K562 (cell line): ENCODE measurements around the gene SORCS2. TPM values are rescaled to one million over a fixed set of nuclear protein-coding genes. Genes with fewer than 3 reads are reported as not detected.

Experiments used
- ATAC-seq: fragments of 200-7000 bp; cut with Tn5 transposase; 3 replicates; pipeline ENCODE4 v1.9.1; 2020; ENCODE audit warnings: moderate library complexity
- BruUV-seq: library from RNA; stranded (reverse); fragments of 400-500 nt; replicated peaks from 2 replicates; lab custom pipeline; 2021; lab: Mats Ljungman, UMichigan
- CTCF ChIA-PET: fragments of 300-600 bp; formaldehyde crosslinking; extraction: SDS; loops from one replicate; lab custom pipeline; 2021; ENCODE audit warnings: low intra/inter-chr PET ratio; lab: Yijun Ruan, JAX
- POLR2A ChIA-PET: fragments of 300-600, 350-650 bp; sonication (Branson Sonifier 250); formaldehyde crosslinking; extraction: SDS; loops from one replicate; lab custom pipeline; 2021; ENCODE audit warnings: antibody characterized with exemption, inconsistent platforms; lab: Yijun Ruan, JAX
- DNase-seq, 4 experiments: peaks; one replicate each; pipeline versions ENCODE4 v3.0.0 to v3.0.0-alpha.2; 2011 to 2018; ENCODE audit warnings: low spot score in 3 of 4, mixed read lengths in 3 of 4; ENCODE audit errors: extremely low read depth in 1 of 4
- FAIRE-seq: peaks from 2 replicates; lab custom pipeline; 2011; peaks lifted over from hg19 to GRCh38; lab: Jason Lieb, UNC
- H2AFZ ChIP-seq: 2 replicates; pipeline ENCODE4 v1.6.0; 2011; ENCODE audit warnings: low read depth, low read length, control low read depth, inconsistent platforms
- H3K27ac ChIP-seq: fragments of 200-600 bp; 3 replicates; pipeline ENCODE4 v1.8.0; 2011; ENCODE audit warnings: low read depth, mild to moderate bottlenecking, control low read depth, inconsistent platforms, low read length, moderate library complexity, mixed read lengths; ENCODE audit errors: extremely low read depth
- H3K27me3 ChIP-seq, 2 experiments: fragments of 300-600 bp in 1 of 2; 2 replicates in 1 of 2; 3 replicates in 1 of 2; pipeline versions ENCODE4 v1.6.0 to v1.8.0; 2011; ENCODE audit warnings: inconsistent platforms in 2 of 2, low read length in 2 of 2, mild to moderate bottlenecking in 1 of 2, mixed read lengths in 1 of 2, moderate library complexity in 1 of 2; ENCODE audit not compliant: control insufficient read depth in 2 of 2, insufficient read depth in 2 of 2
- H3K36me3 ChIP-seq: fragments of 300-600 bp; 3 replicates; pipeline ENCODE4 v1.8.0; 2011; ENCODE audit warnings: mild to moderate bottlenecking, low read length, inconsistent platforms; ENCODE audit not compliant: control insufficient read depth, insufficient read depth
- H3K4me1 ChIP-seq, 2 experiments: fragments of 200-600 bp in 1 of 2; replicated peaks in 1 of 2; 2 replicates in 1 of 2; 3 replicates in 1 of 2; pipeline versions ENCODE4 v1.5.1 to v1.8.0; 2011; ENCODE audit warnings: inconsistent platforms in 2 of 2, low read length in 2 of 2, mild to moderate bottlenecking in 1 of 2, mixed read lengths in 1 of 2, moderate library complexity in 1 of 2; ENCODE audit not compliant: control insufficient read depth in 2 of 2, insufficient read depth in 2 of 2
- H3K4me2 ChIP-seq: 2 replicates; pipeline ENCODE4 v1.6.1; 2011; ENCODE audit warnings: low read length, control low read depth, inconsistent platforms, mixed read lengths; ENCODE audit not compliant: insufficient read depth
- H3K4me3 ChIP-seq: fragments of 200-600 bp; sonication (generic), shearing (Covaris generic); 2 replicates; pipeline ENCODE4 v1.5.1; 2016; ENCODE audit warnings: control low read depth, inconsistent platforms
- H3K79me2 ChIP-seq: fragments of 200-600 bp; 3 replicates; pipeline ENCODE4 v1.8.0; 2011; ENCODE audit warnings: low read length, inconsistent platforms; ENCODE audit not compliant: control insufficient read depth, insufficient read depth
- H3K9ac ChIP-seq, 2 experiments: 2 replicates each; pipeline versions ENCODE4 v1.6.0 to v1.6.1; 2011; ENCODE audit warnings: low read depth in 2 of 2, low read length in 2 of 2, control low read depth in 1 of 2, inconsistent platforms in 1 of 2, mild to moderate bottlenecking in 1 of 2, mixed read lengths in 1 of 2; ENCODE audit not compliant: insufficient read depth in 1 of 2
- H3K9me1 ChIP-seq: one replicate; pipeline ENCODE4 v1.6.0; 2011; ENCODE audit warnings: inconsistent platforms, mild to moderate bottlenecking, low read length, moderate library complexity; ENCODE audit not compliant: control insufficient read depth, insufficient read depth
- H3K9me3 ChIP-seq: replicated peaks from 2 replicates; pipeline ENCODE4 v1.5.1; 2011; ENCODE audit warnings: low read depth, low read length, inconsistent platforms; ENCODE audit not compliant: control insufficient read depth, insufficient read depth
- H4K20me1 ChIP-seq: replicated peaks from 2 replicates; pipeline ENCODE4 v1.6.1; 2011; ENCODE audit warnings: low read length, inconsistent platforms, mixed read lengths; ENCODE audit not compliant: control insufficient read depth, insufficient read depth
- CREM ChIP-seq: IDR thresholded peaks from 2 replicates; pipeline ENCODE4 v1.6.1; 2014; ENCODE audit warnings: antibody characterized with exemption, low read depth
- HNRNPUL1 ChIP-seq: fragments of 200-400 bp; formaldehyde crosslinking; IDR thresholded peaks from 2 replicates; pipeline ENCODE4 v1.6.1; 2017; ENCODE audit warnings: low read length
- KLF16 ChIP-seq: IDR thresholded peaks from 2 replicates; pipeline ENCODE4 v1.6.1; 2016; ENCODE audit warnings: antibody characterized with exemption
- NFIX ChIP-seq: fragments of 250-450 bp; sonication (Bioruptor Pico); IDR thresholded peaks from 2 replicates; pipeline ENCODE4 v1.4.0; 2020; ENCODE audit warnings: low read depth, mild to moderate bottlenecking, moderate library complexity
- NRF1 ChIP-seq, 2 experiments: fragments of 450-650 bp; IDR thresholded peaks in 1 of 2; conservative IDR thresholded peaks in 1 of 2; 2 replicates each; pipeline ENCODE4 v1.6.1; 2014; ENCODE audit warnings: mild to moderate bottlenecking in 2 of 2
- SMAD2 ChIP-seq: fragments of 150-350 bp; IDR thresholded peaks from 2 replicates; pipeline ENCODE4 v1.6.1; 2014; ENCODE audit warnings: low read depth, mild to moderate bottlenecking, low read length
- ZBED1 ChIP-seq: IDR thresholded peaks from 2 replicates; pipeline ENCODE4 v1.6.1; 2014
- ZNF311 ChIP-seq: fragments of 250-450 bp; sonication (Bioruptor Pico); IDR thresholded peaks from 2 replicates; pipeline ENCODE4 v1.4.0; 2020; ENCODE audit warnings: mild to moderate bottlenecking, moderate library complexity
- WGBS: fragments of 100-300 bp; shearing (Covaris generic); methylation state at CpG from one replicate; pipeline ENCODE4 v1.1.6; 2016; ENCODE audit warnings: low coverage, mixed read lengths; ENCODE audit not compliant: insufficient coverage; ENCODE audit errors: missing lambda C conversion rate; 5-methylcytosine and 5-hydroxymethylcytosine counted together
- in situ Hi-C: fragments of 300-500 bp; cut with MboI; formaldehyde crosslinking; loops from 4 replicates; pipeline ENCODE4 v1.15.0; 2018; ENCODE audit warnings: inconsistent platforms, mixed read lengths
- intact Hi-C: fragments of 100-400 bp; cut with micrococcal nuclease; formaldehyde crosslinking; loops from 2 replicates; pipeline ENCODE4 v1.14.2; 2022
- polyA plus RNA-seq, 8 experiments: library from polyadenylated mRNA; depleted of rRNA in 4 of 8; stranded (reverse) in 5 of 8; unstranded in 3 of 8; fragments of >200 nt; fragmentation: Nextera tagmentation in 2 of 8; fragmentation: Illumina TruSeq in 1 of 8; extraction: Ambion mirVana in 2 of 8; extraction: Trizol in 1 of 8; gene quantifications; 2 replicates each; pipeline versions ENCODE4 v1.2.1 to v1.2.3, GENCODE V29; 2011 to 2014; ENCODE audit warnings: inconsistent platforms in 1 of 8, missing spikeins in 1 of 8
- total RNA-seq, 7 experiments: library from RNA; depleted of rRNA in 6 of 7; stranded (reverse); fragments of >200 nt in 6 of 7; fragmentation: Illumina TruSeq in 2 of 7; extraction: Trizol in 2 of 7; gene quantifications; 2 replicates each; pipeline versions ENCODE4 v1.2.1 to v1.2.3, GENCODE V29; 2011 to 2021; ENCODE audit warnings: low replicate concordance in 1 of 7
- TF ChIP-seq, protein P1 (sequence below): sonication (generic); formaldehyde crosslinking; IDR thresholded peaks from 2 replicates; pipeline ENCODE4 v1.8.1; 2023; ENCODE audit warnings: mild to moderate bottlenecking, missing genetic modification reagents
- TF ChIP-seq, protein P2 (sequence below): fragments of 250-450 bp; sonication (Bioruptor Pico); IDR thresholded peaks from 2 replicates; pipeline ENCODE4 v1.4.0; 2020; ENCODE audit warnings: mild to moderate bottlenecking

The SORCS2 gene
- total and polyA plus RNA-seq, 9 of the 15 experiments (the other 6 are each of a cell fraction or from before 2014, with no cell fraction given) = not detected

DNA sequence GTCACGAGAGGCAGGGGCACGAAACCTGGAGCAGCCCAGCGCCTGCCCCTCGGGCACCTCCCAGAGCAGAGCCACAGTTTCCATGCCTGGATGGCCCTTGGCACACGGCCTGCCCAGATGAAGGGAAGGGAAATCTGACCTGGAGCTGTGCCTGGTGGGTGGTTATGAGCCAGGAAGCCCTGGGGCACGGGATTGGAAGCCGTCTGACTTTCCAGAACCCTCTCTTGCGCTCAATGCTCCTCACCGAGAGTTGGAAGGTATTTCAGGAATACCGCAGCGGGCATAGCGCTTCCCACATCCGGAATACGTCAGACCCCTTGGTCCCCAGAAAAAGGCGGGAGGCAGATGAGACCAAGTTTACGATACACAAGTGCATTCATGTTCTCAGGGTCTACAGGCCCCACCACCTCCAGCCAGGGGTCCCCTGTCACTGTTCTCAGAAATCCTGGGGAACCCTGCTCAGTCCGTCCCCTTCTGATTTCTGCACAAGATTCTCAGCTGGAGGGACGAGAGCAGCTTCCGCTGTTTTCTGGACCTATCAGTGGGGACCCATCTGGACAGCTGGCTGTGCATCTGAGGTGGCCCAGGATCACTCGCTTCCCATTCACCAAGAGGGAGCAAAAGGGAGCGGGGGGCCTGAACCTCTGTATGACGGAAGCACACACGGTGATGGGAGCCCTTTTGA is 574.5 kb downstream of the SORCS2 start (continued):
- TF ChIP-seq, protein P1, sequence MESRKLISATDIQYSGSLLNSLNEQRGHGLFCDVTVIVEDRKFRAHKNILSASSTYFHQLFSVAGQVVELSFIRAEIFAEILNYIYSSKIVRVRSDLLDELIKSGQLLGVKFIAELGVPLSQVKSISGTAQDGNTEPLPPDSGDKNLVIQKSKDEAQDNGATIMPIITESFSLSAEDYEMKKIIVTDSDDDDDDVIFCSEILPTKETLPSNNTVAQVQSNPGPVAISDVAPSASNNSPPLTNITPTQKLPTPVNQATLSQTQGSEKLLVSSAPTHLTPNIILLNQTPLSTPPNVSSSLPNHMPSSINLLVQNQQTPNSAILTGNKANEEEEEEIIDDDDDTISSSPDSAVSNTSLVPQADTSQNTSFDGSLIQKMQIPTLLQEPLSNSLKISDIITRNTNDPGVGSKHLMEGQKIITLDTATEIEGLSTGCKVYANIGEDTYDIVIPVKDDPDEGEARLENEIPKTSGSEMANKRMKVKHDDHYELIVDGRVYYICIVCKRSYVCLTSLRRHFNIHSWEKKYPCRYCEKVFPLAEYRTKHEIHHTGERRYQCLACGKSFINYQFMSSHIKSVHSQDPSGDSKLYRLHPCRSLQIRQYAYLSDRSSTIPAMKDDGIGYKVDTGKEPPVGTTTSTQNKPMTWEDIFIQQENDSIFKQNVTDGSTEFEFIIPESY = no peak
- no peak for TF ChIP-seq HNRNPUL1
- TF ChIP-seq, protein P2, sequence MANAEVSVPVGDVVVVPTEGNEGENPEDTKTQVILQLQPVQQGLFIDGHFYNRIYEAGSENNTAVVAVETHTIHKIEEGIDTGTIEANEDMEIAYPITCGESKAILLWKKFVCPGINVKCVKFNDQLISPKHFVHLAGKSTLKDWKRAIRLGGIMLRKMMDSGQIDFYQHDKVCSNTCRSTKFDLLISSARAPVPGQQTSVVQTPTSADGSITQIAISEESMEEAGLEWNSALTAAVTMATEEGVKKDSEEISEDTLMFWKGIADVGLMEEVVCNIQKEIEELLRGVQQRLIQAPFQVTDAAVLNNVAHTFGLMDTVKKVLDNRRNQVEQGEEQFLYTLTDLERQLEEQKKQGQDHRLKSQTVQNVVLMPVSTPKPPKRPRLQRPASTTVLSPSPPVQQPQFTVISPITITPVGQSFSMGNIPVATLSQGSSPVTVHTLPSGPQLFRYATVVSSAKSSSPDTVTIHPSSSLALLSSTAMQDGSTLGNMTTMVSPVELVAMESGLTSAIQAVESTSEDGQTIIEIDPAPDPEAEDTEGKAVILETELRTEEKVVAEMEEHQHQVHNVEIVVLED (CRISPR knock-in tag) = no peak
- TF ChIP-seq, all 486 proteins: peak for 0

DNA sequence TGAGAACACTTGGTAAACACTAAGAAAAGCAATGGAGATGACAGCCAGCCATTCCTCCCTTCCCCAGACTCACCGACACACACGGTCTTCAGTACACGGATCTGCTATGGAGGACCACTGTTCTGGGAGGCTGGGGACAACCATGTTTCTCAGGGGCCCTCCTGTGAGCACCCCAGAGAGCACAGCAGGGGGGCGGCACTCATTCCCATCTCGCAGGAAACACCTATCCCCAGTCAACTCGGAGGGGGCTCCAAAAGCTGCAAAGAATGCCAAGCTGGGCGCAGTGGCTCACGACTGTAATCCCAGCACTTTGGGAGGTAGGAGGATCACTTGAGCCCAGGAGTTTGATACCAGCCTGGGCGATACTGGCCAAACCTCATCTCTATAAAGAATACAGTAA is 575.2 kb downstream of the SORCS2 start:
- FAIRE-seq (no peak), ATAC-seq (no peak), DNase-seq (no peak)
- ChIA-PET POLR2A (no interaction called here), CTCF (no interaction called here)
- H3K36me3 ChIP-seq = peaks cover 9% of the 10 kb centered on the region
- no peaks in the 10 kb centered on the region; the same call in 1 of the 2 replicates for H3K9me3 ChIP-seq
- TF ChIP-seq ZBED1 (no peak), ZNF311 (no peak), KLF16 (no peak), CREM (no peak), NFIX (CRISPR knock-in tag) (no peak), SMAD2 (no peak), NRF1 (conservative IDR thresholded peaks at IDR 0.05 in 1 of 2, IDR thresholded peaks at IDR 0.05 in 1 of 2) (no peak)
- no peak overlapping the region for H2AFZ ChIP-seq
- no peaks in the 10 kb centered on the region for H3K79me2 ChIP-seq
- intact Hi-C loops (no loop called here), in situ Hi-C loops (no loop called here)
- no peak overlapping the region for H3K27ac ChIP-seq
- no peak overlapping the region for H3K9ac ChIP-seq
- no peaks in the 10 kb centered on the region for H3K27me3 ChIP-seq
- 25% methylated on average over 9 of the region's 9 CpGs for WGBS
- no peak overlapping the region for H3K4me2 ChIP-seq
- no peaks in the 10 kb centered on the region for H3K9me1 ChIP-seq
- no peak overlapping the region for H3K4me3 ChIP-seq
- BruUV-seq = no TSS peak
- H4K20me1 ChIP-seq = peaks cover 8% of the 10 kb centered on the region; the same call in 1 of the 2 replicates
- H3K4me1 ChIP-seq = no peaks in the 10 kb centered on the region
